ENCODE data around the gene KAZN. TPM values are rescaled to one million over a fixed set of nuclear protein-coding genes. Genes with fewer than 3 reads are reported as not detected.

The KAZN gene
- polyA plus RNA-seq, 1 of the 3 experiments (the other 2 are of a cell fraction) = 6.8 TPM

DNA sequence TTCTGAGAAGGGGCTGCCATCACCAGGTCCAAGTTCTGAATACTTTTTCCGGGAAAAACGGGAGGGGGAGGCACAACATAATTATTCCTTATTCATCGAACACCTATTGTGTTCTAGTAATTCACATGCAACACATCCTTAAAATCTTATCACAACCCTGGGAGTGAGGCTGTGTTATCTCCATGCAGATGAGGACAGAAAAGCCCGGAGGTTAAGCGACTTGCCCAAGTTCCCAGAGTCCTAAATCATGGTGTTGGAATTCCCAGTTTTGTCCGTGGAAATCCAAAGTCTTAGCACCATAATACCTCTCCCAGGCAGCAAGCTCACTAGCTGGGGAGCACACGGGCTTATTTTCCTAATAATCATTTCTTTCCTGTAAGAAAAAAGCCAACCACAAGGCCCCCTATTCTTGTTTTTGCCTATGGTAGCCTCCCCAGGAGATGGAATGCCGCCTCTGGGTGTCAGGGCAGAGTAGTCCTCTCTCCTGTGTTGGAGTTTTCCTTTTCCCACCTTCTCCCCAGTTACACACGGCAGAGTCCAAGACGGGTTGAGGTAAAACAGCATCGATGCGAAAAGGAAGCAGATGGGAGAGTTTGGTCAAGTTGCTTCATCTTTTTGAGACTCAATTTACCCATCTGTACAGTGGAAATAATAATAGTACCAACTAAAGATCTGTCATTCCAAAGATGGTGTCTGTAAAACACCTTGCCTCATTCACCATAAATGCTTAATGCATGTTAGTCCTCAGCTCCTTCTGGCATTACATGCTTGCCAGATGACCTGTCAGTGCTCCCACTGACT is 327.1 kb downstream of the KAZN start:
- peaks cover 0 to 11% of the 10 kb centered on the region in 2 experiments; a peak in 2 of 4 replicates for H3K4me1 ChIP-seq (ENCODE audit: control insufficient read depth in 1 of 2, insufficient read depth in 2 of 2, low read depth in 1 of 2, low read length in 1 of 2)
- no peaks in the 10 kb centered on the region for H3K9me2 ChIP-seq
- H3K27ac ChIP-seq (ENCODE audit: low read depth in 2 of 2, low read length in 1 of 2) = peak overlapping the region in 1 of 2 experiments; percentile 50; a peak in 2 of 4 replicates
- no peak for DNase-seq
- H4K20me1 ChIP-seq (ENCODE audit: insufficient read depth) = no peaks in the 10 kb centered on the region; the same call in 1 of the 2 replicates
- H2AFZ ChIP-seq (ENCODE audit: low read depth) = peak overlapping the region; percentile 81
- H3K27me3 ChIP-seq (ENCODE audit: insufficient read depth) = no peaks in the 10 kb centered on the region
- peak overlapping the region; percentile 99 for H3K4me2 ChIP-seq
- TF ChIP-seq NRF1 (IDR thresholded peaks at IDR 0.05; ENCODE audit: low read depth, low read length) (no peak), RXRA (IDR thresholded peaks at IDR 0.05; ENCODE audit: borderline replicate concordance, low read depth) (no peak), FOSL2 (IDR thresholded peaks at IDR 0.05; ENCODE audit: borderline replicate concordance, low read depth) (no peak), TCF12 (IDR thresholded peaks at IDR 0.05) (no peak)
- TF ChIP-seq, protein P1, sequence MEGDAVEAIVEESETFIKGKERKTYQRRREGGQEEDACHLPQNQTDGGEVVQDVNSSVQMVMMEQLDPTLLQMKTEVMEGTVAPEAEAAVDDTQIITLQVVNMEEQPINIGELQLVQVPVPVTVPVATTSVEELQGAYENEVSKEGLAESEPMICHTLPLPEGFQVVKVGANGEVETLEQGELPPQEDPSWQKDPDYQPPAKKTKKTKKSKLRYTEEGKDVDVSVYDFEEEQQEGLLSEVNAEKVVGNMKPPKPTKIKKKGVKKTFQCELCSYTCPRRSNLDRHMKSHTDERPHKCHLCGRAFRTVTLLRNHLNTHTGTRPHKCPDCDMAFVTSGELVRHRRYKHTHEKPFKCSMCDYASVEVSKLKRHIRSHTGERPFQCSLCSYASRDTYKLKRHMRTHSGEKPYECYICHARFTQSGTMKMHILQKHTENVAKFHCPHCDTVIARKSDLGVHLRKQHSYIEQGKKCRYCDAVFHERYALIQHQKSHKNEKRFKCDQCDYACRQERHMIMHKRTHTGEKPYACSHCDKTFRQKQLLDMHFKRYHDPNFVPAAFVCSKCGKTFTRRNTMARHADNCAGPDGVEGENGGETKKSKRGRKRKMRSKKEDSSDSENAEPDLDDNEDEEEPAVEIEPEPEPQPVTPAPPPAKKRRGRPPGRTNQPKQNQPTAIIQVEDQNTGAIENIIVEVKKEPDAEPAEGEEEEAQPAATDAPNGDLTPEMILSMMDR (IDR thresholded peaks at IDR 0.05) = 0 out of 2 replicates have a peak, but pooled peaks have one; percentile 17
- H3K9ac ChIP-seq = peak overlapping the region; percentile 71
- 47% methylated on average over 12 of the region's 12 CpGs for WGBS (ENCODE audit: low lambda C conversion rate)
- H3K79me2 ChIP-seq (ENCODE audit: insufficient read depth) = peaks cover 50% of the 10 kb centered on the region
- H3K9me3 ChIP-seq = no peaks in the 10 kb centered on the region
- ChIA-PET POLR2A (no interaction called here), CTCF (interaction anchor here (1.0 to 7.1 kb wide), 5 partner anchors 11 to 103 kb away, joined by 3 to 44 read pairs (median 4); no protein-coding TSS in a partner anchor)
- H3F3A ChIP-seq (replicated peaks; ENCODE audit: insufficient read depth) = no peaks in the 10 kb centered on the region
- peak overlapping the region; percentile 71 to 88 for H3K4me3 ChIP-seq (ENCODE audit: low read depth in 2 of 2, low read length in 1 of 2)
- no peaks in the 10 kb centered on the region for H3K36me3 ChIP-seq (replicated peaks in 1 of 2; ENCODE audit: control insufficient read depth in 1 of 2, insufficient read depth in 2 of 2, low read length in 1 of 2)

DNA sequence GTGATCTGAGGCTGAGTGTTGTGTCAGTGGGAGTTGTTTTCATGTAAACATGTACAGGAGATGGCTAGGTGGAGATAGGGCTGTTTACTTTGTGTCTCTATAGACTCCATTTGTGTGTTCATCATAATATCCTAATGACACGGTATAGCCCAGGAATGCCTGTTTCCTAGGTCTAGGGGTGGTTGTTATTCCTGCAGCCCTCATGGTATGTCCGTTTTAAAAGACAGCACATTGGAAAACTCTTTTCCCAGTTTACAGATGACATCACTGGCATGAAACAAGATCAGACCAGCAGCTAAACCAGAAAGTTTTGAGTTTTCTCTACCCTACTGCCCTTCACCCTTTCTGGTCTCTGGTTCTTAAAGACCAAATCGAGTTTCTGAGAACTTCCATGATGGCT is 327.7 kb downstream of the KAZN start:
- H4K20me1 ChIP-seq (ENCODE audit: insufficient read depth) = no peaks in the 10 kb centered on the region; the same call in 1 of the 2 replicates
- H3K79me2 ChIP-seq (ENCODE audit: insufficient read depth) = peaks cover 52% of the 10 kb centered on the region
- H3K27ac ChIP-seq (ENCODE audit: low read depth in 2 of 2, low read length in 1 of 2) = peak overlapping the region in 1 of 2 experiments; percentile 50; a peak in 2 of 4 replicates
- WGBS (ENCODE audit: low lambda C conversion rate) = 74% methylated on average over 3 of the region's 3 CpGs
- peaks cover 0 to 11% of the 10 kb centered on the region in 2 experiments; a peak in 2 of 4 replicates for H3K4me1 ChIP-seq (ENCODE audit: control insufficient read depth in 1 of 2, insufficient read depth in 2 of 2, low read depth in 1 of 2, low read length in 1 of 2)
- DNase-seq = no peak
- H3K9ac ChIP-seq = peak overlapping the region; percentile 71; the same call in 1 of the 2 replicates
- ChIA-PET CTCF (interaction anchor here (1.0 to 7.1 kb wide), 5 partner anchors 11 to 102 kb away, joined by 3 to 44 read pairs (median 5); no protein-coding TSS in a partner anchor), POLR2A (no interaction called here)
- H2AFZ ChIP-seq (ENCODE audit: low read depth) = no peak overlapping the region
- H3K36me3 ChIP-seq (replicated peaks in 1 of 2; ENCODE audit: control insufficient read depth in 1 of 2, insufficient read depth in 2 of 2, low read length in 1 of 2) = no peaks in the 10 kb centered on the region
- no peaks in the 10 kb centered on the region for H3F3A ChIP-seq (replicated peaks; ENCODE audit: insufficient read depth)
- H3K4me3 ChIP-seq (ENCODE audit: low read depth in 2 of 2, low read length in 1 of 2) = no peak overlapping the region
- H3K4me2 ChIP-seq = peak overlapping the region; percentile 99
- TF ChIP-seq TAF1 (IDR thresholded peaks at IDR 0.05; ENCODE audit: borderline replicate concordance, low read depth, low read length) = no peak
- no peak for TF ChIP-seq FOXJ3 (CRISPR knock-in tag; IDR thresholded peaks at IDR 0.05)
- no peak for TF ChIP-seq TEAD4 (IDR thresholded peaks at IDR 0.05; ENCODE audit: borderline replicate concordance, insufficient read depth)
- no peak for TF ChIP-seq RXRA (IDR thresholded peaks at IDR 0.05; ENCODE audit: borderline replicate concordance, low read depth)
- H3K27me3 ChIP-seq (ENCODE audit: insufficient read depth) = no peaks in the 10 kb centered on the region
- no peaks in the 10 kb centered on the region for H3K9me3 ChIP-seq
- H3K9me2 ChIP-seq = no peaks in the 10 kb centered on the region
